Neuronal stem cell (in vitro differentiated cells): ENCODE results near the gene ITFG1. TPM values are rescaled to one million over a fixed set of nuclear protein-coding genes. Genes with fewer than 3 reads are reported as not detected.

Experiments used
- DNase-seq: peaks from one replicate; pipeline ENCODE4 v3.0.0-alpha.2; 2013; ENCODE audit warnings: low spot score
- H2AFZ ChIP-seq: one replicate; pipeline ENCODE4 v1.6.1; 2013; ENCODE audit warnings: mild to moderate bottlenecking, low read length, inconsistent platforms
- H2AK5ac ChIP-seq: 2 replicates; pipeline ENCODE4 v1.6.1; 2013; ENCODE audit warnings: low read depth, mild to moderate bottlenecking, inconsistent platforms, low read length, moderate library complexity, mixed read lengths
- H2BK120ac ChIP-seq: 2 replicates; pipeline ENCODE4 v1.6.1; 2013; ENCODE audit warnings: low read depth, mild to moderate bottlenecking, inconsistent platforms, low read length, moderate library complexity, mixed read lengths
- H2BK12ac ChIP-seq: one replicate; pipeline ENCODE4 v1.6.1; 2013; ENCODE audit warnings: low read length, inconsistent platforms
- H2BK15ac ChIP-seq: 2 replicates; pipeline ENCODE4 v1.6.1; 2013; ENCODE audit warnings: mild to moderate bottlenecking, low read length, inconsistent platforms, mixed read lengths
- H2BK5ac ChIP-seq: one replicate; pipeline ENCODE4 v1.6.1; 2013; ENCODE audit warnings: inconsistent platforms, mild to moderate bottlenecking, low read length, moderate library complexity
- H3K14ac ChIP-seq: one replicate; pipeline ENCODE4 v1.6.1; 2013; ENCODE audit warnings: low read length, inconsistent platforms
- H3K18ac ChIP-seq: 2 replicates; pipeline ENCODE4 v1.6.1; 2013; ENCODE audit warnings: low read length, inconsistent platforms
- H3K23ac ChIP-seq: 2 replicates; pipeline ENCODE4 v1.6.1; 2013; ENCODE audit warnings: low read depth, mild to moderate bottlenecking, mixed read lengths, low read length, inconsistent platforms; ENCODE audit not compliant: poor library complexity
- H3K27ac ChIP-seq: replicated peaks from 3 replicates; pipeline ENCODE4 v1.5.1; 2013; ENCODE audit warnings: low read length, inconsistent platforms
- H3K27me3 ChIP-seq, 3 experiments: 2 replicates each; pipeline ENCODE4 v1.6.1; 2013; ENCODE audit warnings: low read length in 3 of 3, mild to moderate bottlenecking in 2 of 3, inconsistent platforms in 1 of 3, low read depth in 1 of 3, mixed read lengths in 1 of 3, moderate library complexity in 1 of 3; ENCODE audit not compliant: control insufficient read depth in 3 of 3, insufficient read depth in 3 of 3
- H3K36me3 ChIP-seq, 2 donors: replicated peaks in 1 of 2; 2 replicates each; pipeline ENCODE4 v1.6.1; 2013; ENCODE audit warnings: low read length in 2 of 2; ENCODE audit not compliant: control insufficient read depth in 2 of 2, insufficient read depth in 2 of 2
- H3K4ac ChIP-seq: 2 replicates; pipeline ENCODE4 v1.6.1; 2013; ENCODE audit warnings: inconsistent platforms, mild to moderate bottlenecking, low read length, moderate library complexity
- H3K4me1 ChIP-seq, 2 donors: 1 replicate in 1 of 2; 2 replicates in 1 of 2; pipeline ENCODE4 v1.6.1; 2013; ENCODE audit warnings: low read length in 2 of 2, low read depth in 1 of 2; ENCODE audit not compliant: control insufficient read depth in 2 of 2, insufficient read depth in 1 of 2
- H3K4me2 ChIP-seq: one replicate; pipeline ENCODE4 v1.6.1; 2013; ENCODE audit warnings: mild to moderate bottlenecking, low read length, inconsistent platforms; ENCODE audit not compliant: insufficient read depth, poor library complexity, severe bottlenecking
- H3K4me3 ChIP-seq, 2 donors: 2 replicates each; pipeline ENCODE4 v1.5.1; 2013; ENCODE audit warnings: low read length in 2 of 2, mild to moderate bottlenecking in 2 of 2, inconsistent platforms in 1 of 2, moderate library complexity in 1 of 2
- H3K79me1 ChIP-seq: one replicate; pipeline ENCODE4 v1.6.1; 2013; ENCODE audit warnings: low read depth, mild to moderate bottlenecking, inconsistent platforms, low read length, moderate library complexity
- H3K9ac ChIP-seq: one replicate; pipeline ENCODE4 v1.6.1; 2013; ENCODE audit warnings: mild to moderate bottlenecking, low read depth, low read length, inconsistent platforms; ENCODE audit not compliant: poor library complexity
- H3K9me3 ChIP-seq, 2 donors: replicated peaks in 1 of 2; 2 replicates each; pipeline versions ENCODE3 to v1.6.1; 2013; ENCODE audit warnings: low read length in 2 of 2, mild to moderate bottlenecking in 2 of 2, inconsistent platforms in 1 of 2, low read depth in 1 of 2, mixed read lengths in 1 of 2, moderate library complexity in 1 of 2; ENCODE audit not compliant: control insufficient read depth in 2 of 2, insufficient read depth in 1 of 2
- H4K8ac ChIP-seq: one replicate; pipeline ENCODE4 v1.6.1; 2013; ENCODE audit warnings: low read depth, mild to moderate bottlenecking, inconsistent platforms, low read length, moderate library complexity
- H4K91ac ChIP-seq: one replicate; pipeline ENCODE4 v1.6.1; 2013; ENCODE audit warnings: low read length, low read depth, mild to moderate bottlenecking, inconsistent platforms; ENCODE audit not compliant: poor library complexity
- WGBS, 2 donors: extraction: QIAGEN DNeasy Blood & Tissue Kit; methylation state at CpG; one replicate each; pipeline ENCODE4 v1.1.7; 2013; ENCODE audit warnings: missing lambda C conversion rate in 2 of 2, mixed read lengths in 1 of 2; ENCODE audit not compliant: insufficient read length in 2 of 2, insufficient replicate concordance in 1 of 2; ENCODE audit errors: extremely low coverage in 2 of 2; 5-methylcytosine and 5-hydroxymethylcytosine counted together
- small RNA-seq: library from polyadenylated mRNA; stranded (forward); fragments of <200 nt; extraction: miRNeasy Mini kit (QIAGEN cat#:217004); gene quantifications from one replicate; pipeline ENCODE3, GENCODE V24; 2013; ENCODE audit not compliant: insufficient read depth

Gene ITFG1

GRCh38 chr16:47109361-47109760 lies 351.5 kb downstream of the ITFG1 start:
- no peaks in the 10 kb centered on the region for H3K79me1 ChIP-seq
- H3K23ac ChIP-seq, result no peak overlapping the region
- no CpG with 5 or more reads among the region's 5 CpGs for WGBS, 2 donors

More at GRCh38 chr16:47109361-47109760, 351.5 kb downstream of the ITFG1 start:
- no peak overlapping the region for H3K9ac ChIP-seq
- H2BK5ac ChIP-seq, result no peak overlapping the region
- H2BK120ac ChIP-seq, result no peak overlapping the region
- no peak overlapping the region for H2AFZ ChIP-seq
- no peak overlapping the region for H4K91ac ChIP-seq
- no peaks in the 10 kb centered on the region for H3K4me1 ChIP-seq
- H3K9me3 ChIP-seq, result peaks cover 0 to 17% of the 10 kb centered on the region in 2 donors
- no peak overlapping the region for H2AK5ac ChIP-seq
- H3K27ac ChIP-seq, result no peak overlapping the region
- no peak for DNase-seq
- no peak overlapping the region for H3K4ac ChIP-seq
- peaks cover 6 to 92% of the 10 kb centered on the region in 2 donors for H3K36me3 ChIP-seq
- no peak overlapping the region for H3K14ac ChIP-seq
- H2BK12ac ChIP-seq, result no peak overlapping the region
- H3K4me2 ChIP-seq, result no peak overlapping the region
- H4K8ac ChIP-seq, result no peak overlapping the region
- no peak overlapping the region for H2BK15ac ChIP-seq
- no peaks in the 10 kb centered on the region for H3K27me3 ChIP-seq
- H3K18ac ChIP-seq, result no peak overlapping the region
- H3K4me3 ChIP-seq, result no peak overlapping the region

Small RNA genes lying within 50 kb of the gene (small RNA-seq; reads per million reads assigned to genes)
- not detected for gene RF00019
- gene RNA5SP425, result not detected
